Esophagus muscularis mucosa (tissue), 4 donors: Measurements from ENCODE around the gene MYH7. TPM values are rescaled to one million over a fixed set of nuclear protein-coding genes. Genes with fewer than 3 reads are reported as not detected.

Experiments used
- DNase-seq: peaks from one replicate; pipeline ENCODE4 v3.0.0-alpha.2; 2017; ENCODE audit errors: extremely low spot score
- H3K27ac ChIP-seq, 4 donors: fragments of 200-600 bp; sonication (generic); replicated peaks in 1 of 4; 1 replicate in 3 of 4; 2 replicates in 1 of 4; pipeline ENCODE4 v1.5.1; 2016 to 2019; ENCODE audit warnings: mild to moderate bottlenecking in 1 of 4
- H3K27me3 ChIP-seq, 4 donors: fragments of 200-600 bp; sonication (generic); one replicate each; pipeline versions ENCODE4 v1.5.1 to v1.6.0; 2016 to 2019
- H3K36me3 ChIP-seq, 4 donors: fragments of 200-600 bp; sonication (generic); one replicate each; pipeline ENCODE4 v1.5.1; 2016 to 2019
- H3K4me1 ChIP-seq, 4 donors: fragments of 200-600 bp; sonication (generic); one replicate each; pipeline ENCODE4 v1.5.1; 2016 to 2019
- H3K4me3 ChIP-seq, 4 donors: fragments of 200-600 bp; sonication (generic); 1 replicate in 2 of 4; 2 replicates in 2 of 4; pipeline ENCODE4 v1.5.1; 2016 to 2019; ENCODE audit warnings: mild to moderate bottlenecking in 4 of 4, moderate library complexity in 1 of 4
- H3K9me3 ChIP-seq, 4 donors: fragments of 200-600 bp; sonication (generic); 1 replicate in 3 of 4; 2 replicates in 1 of 4; pipeline ENCODE4 v1.5.1; 2016 to 2019
- CTCF ChIP-seq, 3 experiments: fragments of 200-600 bp in 2 of 3; fragments of 450-650 bp in 1 of 3; sonication (generic) in 2 of 3; IDR thresholded peaks; one replicate each; pipeline ENCODE4 v1.5.1; 2017 to 2019; ENCODE audit warnings: antibody characterized with exemption in 3 of 3, mild to moderate bottlenecking in 2 of 3, moderate library complexity in 1 of 3
- EP300 ChIP-seq: sonication (generic); formaldehyde crosslinking; IDR thresholded peaks from one replicate; pipeline ENCODE4 v1.6.1; 2017; ENCODE audit warnings: antibody characterized with exemption
- POLR2A ChIP-seq: fragments of 450-650 bp; IDR thresholded peaks from one replicate; pipeline ENCODE4 v1.6.1; 2017; ENCODE audit warnings: antibody characterized with exemption, moderate library complexity, mild to moderate bottlenecking, low read depth
- POLR2AphosphoS5 ChIP-seq, 2 donors: sonication (generic); formaldehyde crosslinking; IDR thresholded peaks; one replicate each; pipeline ENCODE4 v1.6.1; 2017; ENCODE audit warnings: antibody characterized with exemption in 2 of 2
- WGBS: methylation state at CpG from one replicate; pipeline ENCODE4 v1.1.5; 2018; 5-methylcytosine and 5-hydroxymethylcytosine counted together
- intact Hi-C: fragments of 100-400 bp; cut with DNase I; formaldehyde crosslinking; loops from one replicate; pipeline ENCODE4 v1.15.1; 2023
- total RNA-seq, 4 donors: library from RNA; depleted of rRNA; stranded (reverse); fragments of >200 nt; gene quantifications; one replicate each; pipeline versions ENCODE4 v1.1.0 to v1.2.1, GENCODE V29; 2016

Gene MYH7
- total RNA-seq, 4 donors from 2014 or later, result 0.11 to 0.26 TPM; not detected in 2

DNA sequence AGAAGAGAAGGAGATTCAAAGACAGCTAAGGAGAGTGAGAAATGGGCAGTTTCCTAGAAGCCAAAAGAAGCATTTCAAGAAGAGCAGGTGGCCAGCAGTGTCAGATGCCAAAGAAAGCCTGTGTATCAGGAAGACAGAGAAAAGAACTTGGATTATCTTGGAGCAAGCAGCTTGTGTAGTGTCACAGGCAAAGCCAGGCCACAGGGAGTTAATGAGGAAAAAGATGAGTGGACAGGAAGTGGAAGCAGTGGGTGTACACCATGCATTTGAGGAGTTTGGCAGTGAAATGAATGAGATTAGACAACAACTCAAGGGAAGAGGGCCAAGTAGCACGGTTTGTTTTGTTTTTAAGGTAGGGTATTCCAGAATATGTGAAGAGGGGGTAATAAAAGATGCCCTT, 5.6 kb upstream of the MYH7 start:
- intact Hi-C loops, result no loop called here
- no peak for DNase-seq
- 28% methylated on average over 1 of the region's 1 CpG for WGBS
- Histone ChIP-seq H3K27ac (no peak overlapping the region), H3K36me3 (no peaks in the 10 kb centered on the region), H3K4me3 (no peak overlapping the region), H3K27me3 (no peaks in the 10 kb centered on the region), H3K9me3 (no peaks in the 10 kb centered on the region), H3K4me1 (peaks cover 14 to 24% (median 20%) of the 10 kb centered on the region in 4 donors)
- no peak for TF ChIP-seq POLR2A
- TF ChIP-seq EP300, result no peak
- no peak for TF ChIP-seq POLR2AphosphoS5 (IDR thresholded peaks at IDR 0.05)
- TF ChIP-seq CTCF (IDR thresholded peaks at IDR 0.05), result no peak

GRCh38 chr14:23439107-23439835, 3.8 kb upstream of the MYH7 start:
- 90% methylated on average over 3 of the region's 6 CpGs for WGBS
- H3K27me3 ChIP-seq, result no peaks in the 10 kb centered on the region
- peaks cover 12 to 25% (median 24%) of the 10 kb centered on the region in 4 donors for H3K4me1 ChIP-seq
- TF ChIP-seq POLR2A, result no peak
- no peak for TF ChIP-seq CTCF (IDR thresholded peaks at IDR 0.05)
- TF ChIP-seq EP300, result no peak
- TF ChIP-seq POLR2AphosphoS5 (IDR thresholded peaks at IDR 0.05), result no peak
- no peak overlapping the region for H3K4me3 ChIP-seq
- peak overlapping the region in 1 of 4 donors; percentile 58 for H3K27ac ChIP-seq
- DNase-seq, result no peak
- intact Hi-C loops, result no loop called here
- no peaks in the 10 kb centered on the region for H3K36me3 ChIP-seq
- H3K9me3 ChIP-seq, result no peaks in the 10 kb centered on the region

DNA sequence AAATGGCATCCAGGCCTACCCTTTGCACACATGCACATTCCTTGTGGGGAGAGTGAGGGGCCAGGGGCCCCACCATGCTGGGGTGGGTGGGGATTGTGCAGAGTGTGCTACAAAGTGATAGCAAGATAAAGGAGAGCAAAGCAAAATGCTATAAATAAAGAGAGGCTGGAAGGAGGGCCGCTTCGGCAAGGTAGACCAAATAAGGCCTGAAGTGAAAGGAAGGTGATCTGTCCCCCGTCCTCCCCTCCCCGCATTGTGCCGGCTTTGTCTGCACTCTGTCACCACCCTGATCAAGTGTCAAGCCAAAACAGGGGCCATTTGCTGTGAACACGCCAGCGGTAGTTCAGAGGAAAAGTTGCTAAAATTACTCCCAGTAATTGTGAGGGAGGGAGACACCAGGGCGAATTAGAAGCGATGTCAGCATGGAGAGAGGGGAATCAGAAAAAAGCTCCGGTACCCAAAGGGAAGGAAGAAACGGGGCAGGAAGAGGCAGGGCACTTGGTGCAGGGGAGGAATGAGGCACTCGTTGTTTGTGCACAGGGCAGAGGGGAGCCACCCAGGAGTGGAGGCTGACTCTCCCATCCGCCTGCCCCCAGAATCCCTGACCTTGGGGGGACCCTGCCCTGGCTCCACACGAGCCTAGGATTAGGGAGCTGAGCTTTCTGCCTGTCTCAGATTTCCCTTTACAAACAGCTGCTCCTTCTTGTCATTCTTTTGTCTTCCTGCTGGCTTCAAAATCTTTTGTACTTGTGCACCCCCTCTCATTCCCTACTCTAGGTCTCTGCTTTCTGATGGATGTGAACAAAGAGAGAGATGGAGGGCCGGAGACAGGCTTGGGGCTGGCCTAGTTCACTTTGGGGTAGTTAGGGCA, 2.9 kb upstream of the MYH7 start:
- Histone ChIP-seq H3K27ac (peak overlapping the region in 3 of 4 donors; percentile 31 to 68 (median 58)), H3K9me3 (no peaks in the 10 kb centered on the region)

DNA sequence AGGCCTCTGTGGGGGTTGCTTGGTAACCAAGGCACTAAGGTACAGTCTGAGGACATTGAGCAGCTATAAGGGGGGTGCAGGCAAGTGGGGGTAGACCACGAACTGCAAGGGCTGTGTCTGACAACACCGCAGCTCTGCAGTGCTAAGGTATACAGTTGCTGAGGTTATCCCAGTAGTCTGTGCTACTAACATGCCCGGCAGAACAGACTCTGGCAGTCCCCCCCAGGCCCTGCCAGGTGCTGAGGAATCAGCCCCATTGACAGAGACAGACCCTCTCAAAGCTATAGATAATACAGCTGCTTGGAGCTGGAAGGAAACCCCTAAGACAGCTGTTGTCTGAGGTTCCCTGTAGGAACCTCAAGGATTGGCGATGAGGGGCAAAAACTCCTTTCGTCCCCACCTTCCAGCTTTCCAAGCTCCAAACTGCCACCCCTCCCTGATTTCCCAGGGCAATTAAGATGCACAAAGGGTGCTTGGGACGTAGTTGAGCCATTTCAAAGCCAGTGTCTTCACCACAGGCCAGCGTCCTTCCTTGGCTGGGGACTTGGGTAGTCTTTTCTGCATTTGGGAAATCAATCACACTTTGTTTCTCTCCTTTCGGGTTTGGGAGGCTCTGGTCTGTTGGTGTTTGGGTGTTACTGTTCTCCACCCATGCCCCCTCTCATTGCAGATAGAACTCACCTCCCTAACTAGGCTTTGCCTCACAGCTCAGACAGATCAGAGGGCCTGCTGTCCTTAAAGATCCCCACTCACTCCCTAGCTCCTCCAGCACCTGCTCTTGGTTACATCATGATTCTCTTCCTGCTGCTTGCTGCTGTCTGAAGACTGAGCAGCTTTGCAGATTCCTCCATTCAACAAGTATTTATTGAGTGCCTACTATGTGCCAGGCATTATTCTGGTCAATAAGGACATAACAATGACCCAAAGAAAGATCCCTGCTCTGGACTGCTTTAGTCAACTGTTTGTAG, 2.0 kb upstream of the MYH7 start:
- intact Hi-C loops, result no loop called here
- Histone ChIP-seq H3K36me3 (no peaks in the 10 kb centered on the region), H3K27ac (peak overlapping the region in 2 of 4 donors; percentile 58 to 68), H3K4me3 (no peak overlapping the region), H3K27me3 (no peaks in the 10 kb centered on the region), H3K9me3 (no peaks in the 10 kb centered on the region), H3K4me1 (peaks cover 12 to 25% (median 24%) of the 10 kb centered on the region in 4 donors)
- 78% methylated on average over 8 of the region's 8 CpGs for WGBS
- TF ChIP-seq CTCF (IDR thresholded peaks at IDR 0.05) (no peak), EP300 (no peak), POLR2AphosphoS5 (IDR thresholded peaks at IDR 0.05) (no peak), POLR2A (no peak)
- no peak for DNase-seq

More for the DNA sequence above, 2.9 kb upstream of the MYH7 start:
- TF ChIP-seq POLR2AphosphoS5 (IDR thresholded peaks at IDR 0.05), result no peak
- Histone ChIP-seq H3K36me3 (no peaks in the 10 kb centered on the region), H3K27me3 (no peaks in the 10 kb centered on the region), H3K4me1 (peaks cover 12 to 25% (median 24%) of the 10 kb centered on the region in 4 donors), H3K4me3 (peak overlapping the region in 1 of 4 donors; percentile 6)
- intact Hi-C loops, result no loop called here
- whole genome bisulfite sequencing, result 38% methylated on average over 15 of the region's 15 CpGs
- no peak for DNase-seq
